Hair follicle dermal papilla cell (primary cell): ENCODE measurements around the gene NDUFA5. TPM values are rescaled to one million over a fixed set of nuclear protein-coding genes. Genes with fewer than 3 reads are reported as not detected.

Experiments
- total RNA-seq: library from RNA; depleted of rRNA; stranded (reverse); fragments of >200 nt; gene quantifications from 2 replicates; pipeline ENCODE4 v1.2.3, GENCODE V29; 2012

NDUFA5 gene
- 25.2 and 28.7 TPM in 2 replicates for total RNA-seq

GRCh38 chr7:123557398-123558288 lies at the start of gene NDUFA5:
TSS of gene NDUFA5 (minus strand) at chr7:123557818. CDS start at chr7:123557795, 23 bp downstream.

GRCh38 chr7:123601530-123601929 lies 43.9 kb upstream of the NDUFA5 start, which contains the start of gene ASB15:
TSS of gene ASB15 (plus strand) at chr7:123601821. CDS start at chr7:123614503, 12,682 bp downstream.

GRCh38 chr7:123534383-123535260 lies 23.0 kb downstream of the NDUFA5 start, which contains the start of gene IQUB:
TSS of gene IQUB (minus strand) at chr7:123534595. CDS start at chr7:123512340, 22,255 bp downstream.

Other genes with a start within 250 kb of the NDUFA5 start
- 0.61 and 0.65 TPM in 2 replicates for gene IQUB, start 23.2 kb downstream of the NDUFA5 start, total RNA-seq
- not detected in 2 replicates for gene ASB15, start 44.0 kb upstream of the NDUFA5 start, total RNA-seq
- gene LMOD2, start 98.0 kb upstream of the NDUFA5 start, total RNA-seq = not detected in 2 replicates
- 20.4 and 25.8 TPM in 2 replicates for gene WASL, start 191.2 kb upstream of the NDUFA5 start, total RNA-seq